LNCaP clone FGC (cell line): ENCODE data around the gene UGT1A8.
A peak's percentile ranks its signal among the peaks of the same experiment; 100 is the strongest.
"Not testable (repeated sequence)": the region's sequence is repeated elsewhere in the genome, so short reads cannot be mapped to it uniquely, and the experiment has no call there.

ENCODE experiments used
- DNase-seq: peaks from one replicate; pipeline ENCODE4 v3.0.0-alpha.2; 2011; ENCODE audit warnings: low read depth
- H3K4me3 ChIP-seq: 2 replicates; pipeline ENCODE4 v1.5.1; 2011; ENCODE audit warnings: mild to moderate bottlenecking, low read depth, low read length, control low read depth
- CTCF ChIP-seq: IDR thresholded peaks from 2 replicates; pipeline ENCODE4 v1.5.1; 2012; ENCODE audit warnings: mild to moderate bottlenecking; ENCODE audit not compliant: control insufficient read depth, insufficient read depth; ENCODE audit errors: extremely low read depth

Gene UGT1A8

GRCh38 chr2:233691443-233692433 lies 74.3 kb downstream of the UGT1A8 start:
- no peak overlapping the region for H3K4me3 ChIP-seq
- no peak for DNase-seq
- no peak for TF ChIP-seq CTCF

- no peak for TF ChIP-seq CTCF
- no peak within 1 kb of the TSS for H3K4me3 ChIP-seq
- no peak for DNase-seq
Observed at GRCh38 chr2:233692648-233693047, 75.2 kb downstream of the UGT1A8 start, which contains the start of gene UGT1A6. Gene UGT1A6, plus strand, starts transcription at chr2:233692890. Its CDS starts 115 bp downstream, at chr2:233693005.

- TF ChIP-seq CTCF = no peak
- DNase-seq = no peak
- no peak overlapping the region for H3K4me3 ChIP-seq
Observed at GRCh38 chr2:233693963-233694362, 76.5 kb downstream of the UGT1A8 start.

- TF ChIP-seq CTCF = no peak
- no peak for DNase-seq
- no peak overlapping the region for H3K4me3 ChIP-seq
Observed at GRCh38 chr2:233698740-233699139, 81.3 kb downstream of the UGT1A8 start.

GRCh38 chr2:233699424-233700027 lies 82.1 kb downstream of the UGT1A8 start:
- H3K4me3 ChIP-seq = no peak overlapping the region
- no peak for TF ChIP-seq CTCF
- DNase-seq = no peak

GRCh38 chr2:233700028-233700635 lies 82.7 kb downstream of the UGT1A8 start:
- TF ChIP-seq CTCF = no peak
- peak; percentile 97 for DNase-seq
- no peak overlapping the region for H3K4me3 ChIP-seq

- DNase-seq, H3K4me3 ChIP-seq: not testable (repeated sequence)
Observed at GRCh38 chr2:233700842-233701241, 83.4 kb downstream of the UGT1A8 start.
